ENCODE measurements around the gene PSMG2. TPM values are rescaled to one million over a fixed set of nuclear protein-coding genes. Genes with fewer than 3 reads are reported as not detected.

The PSMG2 gene
- total RNA-seq, 1 donor from 2014 or later = 41.9 TPM

DNA sequence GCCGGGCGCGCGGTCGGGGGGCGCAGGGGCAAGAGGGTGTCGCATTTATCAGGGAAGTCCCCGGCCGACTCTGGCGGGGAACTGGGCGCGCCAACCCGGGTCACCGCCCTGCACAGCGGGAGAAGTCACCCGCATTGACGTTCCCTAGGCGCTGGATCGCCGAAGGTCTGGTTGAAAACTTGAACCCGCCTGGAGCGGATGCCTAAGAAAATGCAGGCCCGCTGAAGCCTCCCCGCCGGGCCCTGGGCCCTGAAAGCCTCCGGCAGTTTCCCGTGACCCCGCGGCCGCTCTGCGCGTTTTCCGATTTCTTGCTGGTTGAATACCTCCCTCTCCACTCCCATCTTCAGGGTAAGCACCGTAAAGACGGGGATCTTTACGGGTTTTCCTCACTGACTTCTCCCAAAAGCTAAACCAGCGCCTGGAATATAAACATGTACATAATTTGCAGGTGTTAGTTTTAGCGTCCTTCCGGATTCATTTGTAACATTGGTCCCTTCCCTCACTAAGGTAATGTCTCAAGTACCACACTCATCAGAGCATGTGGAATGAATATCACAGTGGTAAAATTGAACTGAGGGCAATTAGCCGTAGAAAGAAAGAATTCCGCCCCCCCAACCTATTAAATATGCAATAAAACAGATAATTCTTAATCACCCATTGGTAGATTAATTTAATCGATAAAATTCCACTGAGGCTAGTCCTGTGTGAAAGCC, 44.3 kb upstream of the PSMG2 start:
- no peaks in the 10 kb centered on the region for H3K27me3 ChIP-seq (ENCODE audit: control insufficient read depth, insufficient read depth, low read length)
- DNase-seq (ENCODE audit: low read depth) (peak; percentile 31), FAIRE-seq (no peak)
- TF ChIP-seq, protein P1, sequence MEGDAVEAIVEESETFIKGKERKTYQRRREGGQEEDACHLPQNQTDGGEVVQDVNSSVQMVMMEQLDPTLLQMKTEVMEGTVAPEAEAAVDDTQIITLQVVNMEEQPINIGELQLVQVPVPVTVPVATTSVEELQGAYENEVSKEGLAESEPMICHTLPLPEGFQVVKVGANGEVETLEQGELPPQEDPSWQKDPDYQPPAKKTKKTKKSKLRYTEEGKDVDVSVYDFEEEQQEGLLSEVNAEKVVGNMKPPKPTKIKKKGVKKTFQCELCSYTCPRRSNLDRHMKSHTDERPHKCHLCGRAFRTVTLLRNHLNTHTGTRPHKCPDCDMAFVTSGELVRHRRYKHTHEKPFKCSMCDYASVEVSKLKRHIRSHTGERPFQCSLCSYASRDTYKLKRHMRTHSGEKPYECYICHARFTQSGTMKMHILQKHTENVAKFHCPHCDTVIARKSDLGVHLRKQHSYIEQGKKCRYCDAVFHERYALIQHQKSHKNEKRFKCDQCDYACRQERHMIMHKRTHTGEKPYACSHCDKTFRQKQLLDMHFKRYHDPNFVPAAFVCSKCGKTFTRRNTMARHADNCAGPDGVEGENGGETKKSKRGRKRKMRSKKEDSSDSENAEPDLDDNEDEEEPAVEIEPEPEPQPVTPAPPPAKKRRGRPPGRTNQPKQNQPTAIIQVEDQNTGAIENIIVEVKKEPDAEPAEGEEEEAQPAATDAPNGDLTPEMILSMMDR (IDR thresholded peaks at IDR 0.05; ENCODE audit: insufficient read depth, low read length, severe bottlenecking) = no peak
- no peaks in the 10 kb centered on the region for H3K36me3 ChIP-seq (ENCODE audit: control insufficient read depth, insufficient read depth, low read length)
- H3K4me3 ChIP-seq (ENCODE audit: low read depth, low read length) = peak overlapping the region; percentile 88

DNA sequence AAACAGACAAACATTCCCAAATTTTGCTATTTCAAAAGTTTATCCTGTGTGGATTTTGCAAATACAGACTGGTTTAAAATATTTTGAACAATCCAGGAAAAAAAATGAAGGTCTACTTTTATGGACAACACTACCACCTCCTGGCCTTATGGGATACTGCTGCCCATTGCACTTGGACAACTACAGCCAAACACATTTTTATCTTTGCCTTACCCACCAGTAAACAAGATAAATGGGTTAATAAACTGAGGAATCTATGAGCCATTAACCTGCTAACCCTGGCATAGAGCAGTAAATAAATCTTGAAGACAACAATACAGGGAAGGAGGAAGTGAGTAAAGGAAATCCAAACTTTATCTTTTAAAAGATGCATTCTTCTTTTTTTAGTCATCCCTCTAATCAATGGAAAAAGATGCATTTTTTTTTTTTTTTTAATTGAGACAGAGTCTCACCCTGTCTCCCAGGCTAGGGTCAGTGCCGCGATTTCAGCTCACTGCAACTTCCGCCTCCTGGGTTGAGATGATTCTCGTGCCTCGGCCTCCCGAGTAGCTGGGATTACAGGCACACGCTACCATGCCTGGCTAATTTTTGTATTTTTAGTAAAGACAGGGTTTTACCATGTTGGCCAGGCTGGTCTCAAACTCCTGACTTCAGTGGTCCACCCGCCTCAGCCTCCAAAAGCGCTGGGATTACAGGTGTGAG, 42.8 kb upstream of the PSMG2 start:
- TF ChIP-seq, protein P1 (IDR thresholded peaks at IDR 0.05; ENCODE audit: insufficient read depth, low read length, severe bottlenecking) = peak; percentile 69

DNA sequence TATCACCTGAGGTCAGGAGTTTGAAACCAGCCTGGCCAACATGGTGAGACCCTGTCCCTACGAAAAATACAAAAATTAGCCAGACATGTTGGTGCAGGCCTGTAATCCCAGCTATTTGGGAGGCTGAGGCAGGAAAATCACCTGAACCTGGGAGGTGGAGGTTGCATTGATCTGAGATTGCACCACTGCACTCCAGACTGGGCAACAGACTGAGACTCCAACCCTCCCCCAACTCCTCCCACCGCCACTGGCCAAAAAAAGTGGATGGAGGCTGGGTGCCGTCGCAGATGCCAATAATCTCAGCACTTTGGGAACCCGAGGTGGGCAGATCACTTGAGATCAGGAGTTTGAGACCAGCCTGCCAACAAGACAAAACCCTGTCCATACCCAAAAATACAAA, 34.8 kb upstream of the PSMG2 start:
- H3K4me3 ChIP-seq (ENCODE audit: low read depth, low read length) = no peak overlapping the region
- no peaks in the 10 kb centered on the region for H3K27me3 ChIP-seq (ENCODE audit: control insufficient read depth, insufficient read depth, low read length)
- DNase-seq (ENCODE audit: low read depth) (no peak), FAIRE-seq (no peak)
- TF ChIP-seq, protein P1 (IDR thresholded peaks at IDR 0.05; ENCODE audit: insufficient read depth, low read length, severe bottlenecking) = no peak
- H3K36me3 ChIP-seq (ENCODE audit: control insufficient read depth, insufficient read depth, low read length) = no peaks in the 10 kb centered on the region

More for the DNA sequence above, 42.8 kb upstream of the PSMG2 start:
- Histone ChIP-seq H3K4me3 (ENCODE audit: low read depth, low read length) (no peak overlapping the region), H3K27me3 (ENCODE audit: control insufficient read depth, insufficient read depth, low read length) (no peaks in the 10 kb centered on the region), H3K36me3 (ENCODE audit: control insufficient read depth, insufficient read depth, low read length) (no peaks in the 10 kb centered on the region)
- DNase-seq (ENCODE audit: low read depth) = peak; percentile 57
- FAIRE-seq = no peak

DNA sequence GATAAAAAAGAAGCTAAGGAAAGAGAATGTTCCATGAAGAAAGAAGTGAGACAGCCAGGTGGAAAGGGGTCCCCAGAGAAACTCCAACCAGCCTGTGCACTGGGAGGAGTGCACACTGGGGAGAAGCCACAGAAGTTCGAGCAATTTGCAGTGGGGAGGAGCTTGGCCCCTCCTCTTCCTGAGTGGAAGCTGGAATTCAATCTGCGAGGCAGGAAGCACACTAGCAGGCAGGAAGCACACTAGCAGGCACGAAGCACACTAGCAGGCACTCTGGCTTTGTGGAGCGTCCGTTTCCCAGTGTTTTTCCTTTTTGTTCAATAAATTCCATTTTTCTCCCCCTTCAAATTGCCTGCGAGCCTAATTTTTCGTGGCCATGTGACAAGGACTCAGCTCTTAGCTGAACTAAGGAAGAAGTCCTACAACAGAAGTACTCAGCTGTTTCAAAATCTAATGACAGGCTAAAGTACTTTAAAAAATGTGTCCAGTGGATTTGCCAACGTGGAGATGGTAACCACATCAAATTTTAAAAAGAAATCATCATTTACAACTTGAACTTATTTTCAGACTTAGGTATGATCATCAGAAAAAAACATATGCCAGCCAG, 23.6 kb upstream of the PSMG2 start:
- no peak for FAIRE-seq
- H3K36me3 ChIP-seq (ENCODE audit: control insufficient read depth, insufficient read depth, low read length) = peaks cover 3% of the 10 kb centered on the region

DNA sequence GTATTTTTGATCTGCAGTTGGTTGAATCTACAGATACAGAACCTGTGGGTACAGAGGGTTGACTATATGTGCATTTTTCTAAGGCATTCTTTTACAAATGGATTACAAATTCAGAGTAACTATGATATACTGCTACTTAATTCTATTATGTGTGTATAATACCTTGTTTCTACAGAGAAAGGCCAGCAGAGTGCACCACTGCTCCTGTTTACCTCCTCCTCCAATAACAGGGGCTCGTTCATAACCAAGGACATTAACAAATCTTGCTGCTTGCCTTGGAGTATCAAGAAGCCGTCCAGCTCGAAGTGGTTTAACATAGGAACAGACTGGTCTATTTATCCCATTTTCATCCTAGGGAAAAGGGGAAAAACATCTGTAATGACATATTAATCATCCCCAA, 16.7 kb upstream of the PSMG2 start:
- FAIRE-seq = no peak
- peak; percentile 52 for DNase-seq (ENCODE audit: low read depth)
- H3K36me3 ChIP-seq (ENCODE audit: control insufficient read depth, insufficient read depth, low read length) = no peaks in the 10 kb centered on the region
- no peak overlapping the region for H3K4me3 ChIP-seq (ENCODE audit: low read depth, low read length)
- H3K27me3 ChIP-seq (ENCODE audit: control insufficient read depth, insufficient read depth, low read length) = no peaks in the 10 kb centered on the region
- TF ChIP-seq, protein P1 (IDR thresholded peaks at IDR 0.05; ENCODE audit: insufficient read depth, low read length, severe bottlenecking) = peak; percentile 13

More for the DNA sequence above, 23.6 kb upstream of the PSMG2 start:
- Histone ChIP-seq H3K27me3 (ENCODE audit: control insufficient read depth, insufficient read depth, low read length) (no peaks in the 10 kb centered on the region), H3K4me3 (ENCODE audit: low read depth, low read length) (no peak overlapping the region)
- no peak for DNase-seq (ENCODE audit: low read depth)
- TF ChIP-seq, protein P1 (IDR thresholded peaks at IDR 0.05; ENCODE audit: insufficient read depth, low read length, severe bottlenecking) = no peak

Measured in bronchial epithelial cell (primary cell).